DND-41 (cell line): ENCODE data around the gene TRIM44.
"Not testable (repeated sequence)": the region's sequence is repeated elsewhere in the genome, so short reads cannot be mapped to it uniquely, and the experiment has no call there.

Source experiments
- ATAC-seq: fragments of 200-7000 bp; cut with Tn5 transposase; 3 replicates; pipeline ENCODE4 v1.9.1; 2021; ENCODE audit warnings: low read depth; ENCODE audit not compliant: insufficient read depth
- DNase-seq: peaks from one replicate; pipeline ENCODE4 v3.0.0-alpha.2; 2020
- H2AFZ ChIP-seq: 2 replicates; pipeline ENCODE4 v1.6.0; 2012; ENCODE audit warnings: low read depth, low read length
- H3K27ac ChIP-seq: 2 replicates; pipeline ENCODE4 v1.5.1; 2012; ENCODE audit warnings: low read length, inconsistent platforms
- H3K27me3 ChIP-seq: fragments of 200-600 bp; sonication (generic); 2 replicates; pipeline ENCODE4 v1.6.0; 2012; ENCODE audit warnings: low read length, mild to moderate bottlenecking, inconsistent platforms; ENCODE audit not compliant: insufficient read depth, poor library complexity
- H3K36me3 ChIP-seq: 2 replicates; pipeline ENCODE4 v1.5.1; 2012; ENCODE audit warnings: low read length, inconsistent platforms; ENCODE audit not compliant: insufficient read depth
- H3K4me1 ChIP-seq: 2 replicates; pipeline ENCODE4 v1.5.1; 2012; ENCODE audit warnings: mild to moderate bottlenecking, low read length; ENCODE audit not compliant: insufficient read depth
- H3K4me2 ChIP-seq: 2 replicates; pipeline ENCODE4 v1.6.0; 2012; ENCODE audit warnings: mild to moderate bottlenecking, moderate library complexity, low read length, inconsistent platforms; ENCODE audit not compliant: insufficient read depth
- H3K4me3 ChIP-seq, 2 experiments: fragments of 200-600 bp in 1 of 2; shearing (Covaris generic) in 1 of 2; 2 replicates each; pipeline ENCODE4 v1.5.1; 2012 to 2016; ENCODE audit warnings: inconsistent platforms in 2 of 2, low read length in 2 of 2, mild to moderate bottlenecking in 2 of 2, low read depth in 1 of 2, moderate library complexity in 1 of 2
- H3K79me2 ChIP-seq: 2 replicates; pipeline ENCODE4 v1.6.0; 2012; ENCODE audit warnings: low read length, inconsistent platforms; ENCODE audit not compliant: insufficient read depth
- H3K9ac ChIP-seq: 2 replicates; pipeline ENCODE4 v1.6.0; 2012; ENCODE audit warnings: low read depth, mild to moderate bottlenecking, inconsistent platforms, low read length, moderate library complexity
- H3K9me3 ChIP-seq: 2 replicates; pipeline ENCODE4 v1.5.1; 2012; ENCODE audit warnings: low read length, moderate library complexity, mild to moderate bottlenecking, inconsistent platforms; ENCODE audit not compliant: insufficient read depth, severe bottlenecking
- H4K20me1 ChIP-seq: 2 replicates; pipeline ENCODE4 v1.6.0; 2012; ENCODE audit warnings: low read length; ENCODE audit not compliant: insufficient read depth
- CTCF ChIP-seq: IDR thresholded peaks from 2 replicates; pipeline ENCODE4 v1.5.1; 2012; ENCODE audit warnings: borderline replicate concordance, low read length, moderate library complexity, mild to moderate bottlenecking; ENCODE audit not compliant: poor library complexity, severe bottlenecking; ENCODE audit errors: extremely low read depth
- EZH2 ChIP-seq: IDR thresholded peaks from 3 replicates; pipeline ENCODE4 v1.6.1; 2012; ENCODE audit warnings: borderline replicate concordance, low read depth, mild to moderate bottlenecking, moderate library complexity, low read length, inconsistent platforms; ENCODE audit not compliant: severe bottlenecking

The TRIM44 gene

GRCh38 chr11:35750981-35751663 lies 88.5 kb downstream of the TRIM44 start:
- Histone ChIP-seq H4K20me1 (no peaks in the 10 kb centered on the region), H3K27me3 (no peaks in the 10 kb centered on the region), H3K9ac (no peak overlapping the region), H3K27ac (no peak overlapping the region), H3K9me3 (no peaks in the 10 kb centered on the region), H3K79me2 (no peaks in the 10 kb centered on the region), H3K4me1 (no peaks in the 10 kb centered on the region), H3K4me3 (no peak overlapping the region), H2AFZ (no peak overlapping the region), H3K4me2 (no peak overlapping the region), H3K36me3 (no peaks in the 10 kb centered on the region)
- TF ChIP-seq EZH2 (no peak), CTCF (no peak)
- no peak for DNase-seq
- ATAC-seq = no peak

- H3K4me1 ChIP-seq = no peaks in the 10 kb centered on the region
- no peak overlapping the region for H2AFZ ChIP-seq
- no peak overlapping the region for H3K27ac ChIP-seq
- no peak overlapping the region for H3K9ac ChIP-seq
- no peaks in the 10 kb centered on the region for H3K36me3 ChIP-seq
- no peaks in the 10 kb centered on the region for H4K20me1 ChIP-seq
- H3K4me3 ChIP-seq = no peak overlapping the region
- TF ChIP-seq EZH2 (no peak), CTCF (no peak)
- ATAC-seq (no peak), DNase-seq (no peak)
- H3K79me2 ChIP-seq = no peaks in the 10 kb centered on the region
- H3K27me3 ChIP-seq = no peaks in the 10 kb centered on the region
- no peak overlapping the region for H3K4me2 ChIP-seq
- no peaks in the 10 kb centered on the region for H3K9me3 ChIP-seq
Observed at GRCh38 chr11:35751664-35752061, 89.1 kb downstream of the TRIM44 start.

- Histone ChIP-seq H3K36me3 (no peaks in the 10 kb centered on the region), H3K9me3 (no peaks in the 10 kb centered on the region), H2AFZ (no peak overlapping the region), H3K79me2 (no peaks in the 10 kb centered on the region), H3K27me3 (no peaks in the 10 kb centered on the region), H3K4me1 (no peaks in the 10 kb centered on the region), H4K20me1 (no peaks in the 10 kb centered on the region), H3K4me2 (no peak overlapping the region), H3K9ac (no peak overlapping the region), H3K27ac (no peak overlapping the region), H3K4me3 (no peak overlapping the region)
- DNase-seq (no peak), ATAC-seq (no peak)
- TF ChIP-seq CTCF (no peak), EZH2 (no peak)
Observed at GRCh38 chr11:35752115-35752514, 89.5 kb downstream of the TRIM44 start.

GRCh38 chr11:35753573-35753972 lies 91.0 kb downstream of the TRIM44 start:
- H3K27ac ChIP-seq, H2AFZ ChIP-seq, H3K9ac ChIP-seq, H4K20me1 ChIP-seq, H3K36me3 ChIP-seq, H3K27me3 ChIP-seq, H3K9me3 ChIP-seq, H3K79me2 ChIP-seq, H3K4me3 ChIP-seq, H3K4me1 ChIP-seq, H3K4me2 ChIP-seq, ATAC-seq, DNase-seq: not testable (repeated sequence)

GRCh38 chr11:35759951-35760350 lies 97.4 kb downstream of the TRIM44 start:
- not testable (repeated sequence) for DNase-seq

More at GRCh38 chr11:35759951-35760350, 97.4 kb downstream of the TRIM44 start:
- H3K4me2 ChIP-seq, H3K79me2 ChIP-seq, H3K27me3 ChIP-seq, H3K27ac ChIP-seq, ATAC-seq, H3K4me3 ChIP-seq, H3K36me3 ChIP-seq, H2AFZ ChIP-seq, H3K9me3 ChIP-seq, H3K9ac ChIP-seq, H4K20me1 ChIP-seq, H3K4me1 ChIP-seq: not testable (repeated sequence)
